HG02870 (cell line): ENCODE measurements around the gene NOC2L.

ENCODE experiments used
- ATAC-seq: cut with Tn5 transposase; IDR thresholded peaks from one replicate; pipeline ENCODE4 v1.9.1; 2021; ENCODE audit warnings: mild to moderate bottlenecking, moderate library complexity; ENCODE audit not compliant: unreplicated experiment

NOC2L gene

DNA sequence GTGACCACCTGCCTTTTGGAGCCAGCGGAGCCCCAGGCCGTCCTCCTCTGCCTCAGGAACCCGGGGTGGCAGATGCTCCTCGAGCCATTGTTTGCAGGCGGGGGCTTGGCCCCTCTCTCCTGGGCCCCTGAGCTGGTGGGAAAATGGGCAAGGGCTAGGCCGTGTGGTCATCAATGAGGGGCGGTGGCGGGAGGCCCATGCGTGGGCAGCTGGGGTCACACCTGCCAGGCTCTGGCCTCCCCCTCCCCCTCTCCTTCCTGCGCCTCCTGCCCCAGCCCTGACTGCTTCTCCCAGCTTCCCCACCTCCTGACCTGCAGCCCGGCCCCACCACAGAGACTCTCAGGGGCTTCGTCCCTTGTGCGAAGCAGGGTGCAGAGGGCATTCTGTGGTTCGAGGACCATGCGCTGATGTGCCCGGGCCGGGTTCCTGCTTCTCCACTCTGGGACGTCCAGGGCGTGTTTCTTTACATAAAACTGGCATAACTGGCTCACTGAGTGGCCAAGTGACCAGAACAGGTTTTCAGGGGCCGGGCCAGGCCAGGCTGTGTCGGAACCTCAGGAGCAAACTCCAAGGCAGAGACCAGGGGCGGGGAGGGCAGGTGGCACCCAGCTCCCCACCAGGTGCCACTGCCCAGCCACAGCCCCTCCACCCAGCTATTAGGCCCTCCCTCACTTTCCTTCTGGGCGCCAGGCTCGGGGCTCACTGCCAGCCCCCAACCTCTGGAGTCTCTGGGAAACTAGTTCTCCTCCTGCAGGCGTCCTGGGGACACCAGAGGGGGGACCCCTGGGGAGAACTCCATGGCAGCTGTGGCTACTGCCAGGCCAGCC, 26.1 kb downstream of the NOC2L start:
- ATAC-seq = no peak

DNA sequence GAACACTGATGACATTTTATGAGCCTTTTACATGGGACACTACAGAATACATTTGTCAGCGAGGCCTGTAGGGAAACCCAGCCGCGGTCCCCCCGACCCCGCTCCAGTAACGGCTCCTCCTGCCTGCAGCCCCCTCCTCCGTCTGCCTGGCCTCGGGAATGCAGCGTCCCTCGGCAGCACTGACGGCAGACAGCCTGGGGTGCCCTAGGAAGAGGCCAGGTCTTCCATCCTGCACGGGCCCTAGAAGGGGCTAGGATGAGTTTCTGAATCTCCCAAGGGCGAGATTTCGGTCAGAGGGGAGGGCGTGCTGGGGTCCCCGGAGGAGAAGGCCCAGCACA, 26.9 kb downstream of the NOC2L start:
- no peak for ATAC-seq

DNA sequence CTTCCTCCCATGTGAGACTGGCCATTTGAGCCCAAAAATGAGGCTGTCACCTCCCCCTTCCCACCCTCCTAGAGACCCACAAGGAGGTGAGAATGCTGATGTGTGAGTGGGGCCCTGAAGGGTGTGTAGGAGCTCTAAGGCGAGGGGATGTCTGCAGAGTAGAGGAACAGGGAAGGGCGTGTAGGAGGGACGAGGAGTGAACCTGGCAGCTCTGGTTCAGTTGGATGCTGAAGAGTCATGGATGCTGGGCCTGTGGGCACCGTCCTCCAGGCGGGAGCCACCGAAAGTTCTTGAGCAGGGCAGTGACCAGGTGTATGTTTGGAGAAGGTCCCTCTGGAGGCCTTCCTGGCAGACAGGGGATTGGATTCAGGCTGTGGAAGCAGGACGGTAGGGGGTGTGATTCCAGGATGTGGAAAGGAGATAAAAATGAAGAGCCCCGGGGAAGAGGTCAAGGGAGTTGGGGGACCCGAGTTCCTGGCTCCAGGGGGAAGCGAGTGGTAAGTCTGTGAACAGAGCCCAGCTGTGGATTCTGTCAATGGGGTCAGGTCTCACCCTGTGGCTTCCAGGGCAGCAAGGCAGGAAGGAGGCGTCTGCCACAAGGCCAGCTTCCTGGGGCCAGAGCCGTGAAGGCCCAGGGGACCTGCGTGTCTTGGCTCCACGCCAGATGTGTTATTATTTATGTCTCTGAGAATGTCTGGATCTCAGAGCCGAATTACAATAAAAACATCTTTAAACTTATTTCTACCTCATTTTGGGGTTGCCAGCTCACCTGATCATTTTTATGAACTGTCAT, 27.5 kb downstream of the NOC2L start:
- no peak for ATAC-seq

DNA sequence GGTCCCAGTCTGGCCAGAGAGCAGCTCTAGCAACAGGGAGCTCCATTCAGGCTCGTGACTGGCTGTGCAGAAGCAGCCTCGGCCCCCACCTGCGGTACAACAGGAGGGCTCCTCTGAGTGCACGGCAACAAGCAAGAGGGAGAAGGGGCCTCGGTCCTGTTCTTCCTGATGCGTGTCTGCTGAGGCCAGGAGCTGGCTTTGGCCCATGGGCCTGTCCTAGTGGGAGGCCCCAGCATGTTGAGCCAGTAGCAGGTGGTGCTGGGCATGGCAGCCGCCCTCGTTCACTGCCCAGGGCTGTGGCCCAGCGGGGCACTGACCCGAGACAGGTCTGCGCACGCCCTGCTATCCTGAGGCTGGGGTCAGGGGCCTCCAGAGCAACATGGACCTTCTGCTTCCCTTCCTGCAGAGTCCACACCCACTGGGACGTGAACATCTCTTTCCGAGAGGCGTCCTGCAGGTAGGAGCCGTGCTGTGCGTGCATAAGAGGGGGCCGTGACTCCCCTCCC, 28.4 kb downstream of the NOC2L start:
- no peak for ATAC-seq

DNA sequence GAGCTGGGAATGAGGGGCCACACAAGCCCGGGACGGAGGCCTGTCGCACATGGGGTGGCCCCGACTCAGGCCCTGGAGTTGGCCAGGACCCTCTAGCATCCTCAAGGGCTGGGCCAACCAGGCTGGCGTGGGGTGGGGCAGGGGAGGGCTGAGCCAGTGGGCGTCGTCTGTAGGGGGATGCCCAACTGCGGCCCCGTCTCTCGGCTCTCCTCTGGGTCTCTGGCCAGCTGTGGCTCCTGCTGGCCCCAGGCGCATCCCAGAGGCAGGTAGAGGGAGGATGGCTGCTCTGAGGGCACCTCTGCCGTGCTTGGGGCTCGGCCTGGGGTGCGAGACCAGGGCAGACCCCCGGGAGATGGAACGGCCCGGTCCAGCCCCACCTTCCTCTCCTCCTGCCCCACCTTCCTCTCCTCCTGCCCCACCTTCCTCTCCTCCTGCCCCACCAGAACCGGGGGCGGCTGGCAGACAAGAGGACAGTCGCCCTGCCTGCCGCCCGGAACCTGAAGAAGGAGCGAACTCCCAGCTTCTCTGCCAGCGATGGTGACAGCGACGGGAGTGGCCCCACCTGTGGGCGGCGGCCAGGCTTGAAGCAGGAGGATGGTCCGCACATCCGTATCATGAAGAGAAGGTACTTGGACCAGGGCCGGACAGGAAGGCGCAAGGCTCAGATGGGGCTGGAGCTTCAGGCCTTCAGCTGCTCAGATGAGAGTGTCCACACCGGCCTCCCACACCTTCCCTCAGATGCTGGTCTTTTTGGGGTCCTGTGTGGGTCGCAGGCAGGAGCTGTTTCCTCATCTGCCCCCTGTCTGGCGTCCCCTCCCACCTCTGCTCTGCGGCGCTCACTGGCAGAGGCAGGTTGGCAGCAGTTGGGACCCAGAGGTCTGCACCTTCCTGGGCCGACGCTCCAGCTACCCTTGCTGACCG, 29.1 kb downstream of the NOC2L start:
- ATAC-seq = no peak

DNA sequence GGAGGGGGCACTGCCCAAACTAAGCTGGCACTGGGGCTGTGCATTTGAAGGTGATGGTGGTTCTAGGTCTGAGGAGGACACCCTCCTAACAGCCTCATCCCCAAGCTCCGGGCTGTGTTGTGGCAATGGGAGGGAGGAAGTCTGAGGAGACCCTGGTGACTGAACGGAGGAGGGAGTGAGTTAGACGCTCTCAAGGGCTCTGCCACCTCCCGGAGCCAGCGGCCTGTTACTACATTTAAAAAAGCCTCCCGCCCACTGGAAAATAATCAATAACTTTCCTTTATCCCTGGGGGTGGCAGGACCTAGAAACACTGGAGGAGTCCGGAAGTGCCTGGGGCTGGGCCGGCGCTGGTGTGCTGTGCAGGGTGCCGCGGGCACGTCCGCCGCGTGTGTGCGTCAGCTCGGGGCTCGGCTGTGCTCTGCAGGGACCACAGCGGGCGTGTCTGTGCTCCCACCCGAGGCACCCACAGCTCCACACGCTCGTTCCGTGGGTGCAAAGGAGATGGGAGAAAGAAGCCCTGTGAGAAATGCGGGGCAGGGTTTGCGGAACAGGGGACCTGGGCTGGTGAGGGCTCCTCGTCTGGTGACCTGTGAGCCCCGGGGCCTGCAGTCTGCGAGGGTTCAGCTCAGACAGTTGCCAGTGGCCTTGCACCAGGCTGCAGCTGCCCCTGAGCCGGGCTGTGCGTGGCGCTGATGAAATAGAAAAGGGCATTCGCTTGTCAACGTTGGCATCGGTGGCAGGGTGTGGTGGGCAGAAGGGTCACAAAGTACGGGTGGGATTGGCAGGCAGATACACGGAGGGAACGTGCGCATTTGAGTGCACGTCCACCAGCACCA, 30.0 kb downstream of the NOC2L start:
- ATAC-seq = no peak

DNA sequence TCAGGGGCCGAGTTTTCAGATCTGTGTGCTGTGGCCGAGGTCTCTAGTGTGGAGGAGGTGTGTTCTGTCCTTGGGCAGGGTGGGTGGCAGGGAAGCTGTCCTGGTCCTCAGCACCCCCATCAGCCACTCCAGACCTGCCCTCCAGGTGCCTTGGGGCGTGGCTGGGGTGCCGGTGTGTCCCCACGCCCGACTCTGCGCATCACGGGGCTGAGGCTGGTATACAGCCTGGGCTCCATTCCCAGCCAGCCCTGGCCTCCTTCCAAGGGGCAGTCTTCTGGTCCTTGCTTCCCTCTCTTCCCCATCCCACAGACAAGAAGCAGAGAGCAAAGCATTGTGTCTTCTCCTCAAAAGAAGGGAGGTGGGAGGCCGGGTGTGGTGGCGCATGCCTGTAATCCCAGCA, 31.3 kb downstream of the NOC2L start:
- no peak for ATAC-seq

DNA sequence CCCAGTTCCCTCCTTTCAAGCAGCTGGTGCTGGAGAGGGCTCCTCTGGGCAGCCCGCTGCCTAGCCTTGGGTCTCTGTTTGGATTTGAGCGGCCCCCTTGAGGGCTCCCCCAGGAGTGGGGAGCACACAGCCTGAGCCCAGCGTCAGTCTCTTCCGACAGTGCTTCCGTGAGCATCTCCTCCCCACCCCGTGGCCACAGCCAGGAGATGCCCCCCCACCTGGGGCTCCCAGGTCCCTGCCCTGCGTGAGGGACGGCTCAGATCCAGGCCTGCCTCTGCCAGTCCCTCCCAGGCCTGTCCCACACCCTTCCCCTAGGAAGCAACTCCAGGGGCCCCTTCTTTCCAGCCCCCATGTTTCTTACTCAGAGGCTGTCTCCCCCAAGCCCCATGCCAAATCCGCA, 31.8 kb downstream of the NOC2L start:
- no peak for ATAC-seq

DNA sequence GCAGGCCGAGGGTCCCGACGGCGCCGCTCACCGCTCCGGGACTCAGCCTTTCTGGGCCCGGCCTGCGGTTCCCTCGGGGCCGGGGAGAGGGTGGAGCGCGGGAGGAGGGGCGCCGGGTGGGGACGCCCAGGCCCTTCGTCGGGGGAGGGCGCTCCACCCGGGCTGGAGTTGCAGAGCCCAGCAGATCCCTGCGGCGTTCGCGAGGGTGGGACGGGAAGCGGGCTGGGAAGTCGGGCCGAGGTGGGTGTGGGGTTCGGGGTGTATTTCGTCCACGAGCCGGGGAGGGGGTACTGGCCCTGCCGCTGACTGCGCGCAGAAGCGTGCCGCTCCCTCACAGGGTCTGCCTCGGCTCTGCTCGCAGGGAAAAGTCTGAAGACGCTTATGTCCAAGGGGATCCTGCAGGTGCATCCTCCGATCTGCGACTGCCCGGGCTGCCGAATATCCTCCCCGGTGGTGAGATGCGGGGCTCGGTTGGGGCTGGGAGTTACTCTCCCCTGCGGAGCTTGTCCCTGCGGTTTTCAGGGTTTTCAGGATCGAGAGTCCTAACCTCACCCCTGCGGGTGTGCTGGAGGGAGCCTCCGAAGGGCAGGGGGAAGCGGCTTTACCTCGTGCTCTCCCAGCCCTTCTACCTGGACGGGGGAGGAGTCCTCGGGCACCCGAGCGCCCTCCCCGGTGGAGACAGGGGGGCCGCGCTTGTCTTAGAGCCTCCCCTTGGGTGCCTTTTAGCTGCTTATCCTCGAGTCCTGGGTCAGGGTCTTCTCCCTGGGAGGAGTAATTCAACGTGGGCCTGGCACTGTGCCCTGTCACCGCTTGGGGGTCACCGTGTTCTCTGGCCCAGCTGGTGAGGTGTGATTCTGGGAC, 33.3 kb downstream of the NOC2L start:
- no peak for ATAC-seq

DNA sequence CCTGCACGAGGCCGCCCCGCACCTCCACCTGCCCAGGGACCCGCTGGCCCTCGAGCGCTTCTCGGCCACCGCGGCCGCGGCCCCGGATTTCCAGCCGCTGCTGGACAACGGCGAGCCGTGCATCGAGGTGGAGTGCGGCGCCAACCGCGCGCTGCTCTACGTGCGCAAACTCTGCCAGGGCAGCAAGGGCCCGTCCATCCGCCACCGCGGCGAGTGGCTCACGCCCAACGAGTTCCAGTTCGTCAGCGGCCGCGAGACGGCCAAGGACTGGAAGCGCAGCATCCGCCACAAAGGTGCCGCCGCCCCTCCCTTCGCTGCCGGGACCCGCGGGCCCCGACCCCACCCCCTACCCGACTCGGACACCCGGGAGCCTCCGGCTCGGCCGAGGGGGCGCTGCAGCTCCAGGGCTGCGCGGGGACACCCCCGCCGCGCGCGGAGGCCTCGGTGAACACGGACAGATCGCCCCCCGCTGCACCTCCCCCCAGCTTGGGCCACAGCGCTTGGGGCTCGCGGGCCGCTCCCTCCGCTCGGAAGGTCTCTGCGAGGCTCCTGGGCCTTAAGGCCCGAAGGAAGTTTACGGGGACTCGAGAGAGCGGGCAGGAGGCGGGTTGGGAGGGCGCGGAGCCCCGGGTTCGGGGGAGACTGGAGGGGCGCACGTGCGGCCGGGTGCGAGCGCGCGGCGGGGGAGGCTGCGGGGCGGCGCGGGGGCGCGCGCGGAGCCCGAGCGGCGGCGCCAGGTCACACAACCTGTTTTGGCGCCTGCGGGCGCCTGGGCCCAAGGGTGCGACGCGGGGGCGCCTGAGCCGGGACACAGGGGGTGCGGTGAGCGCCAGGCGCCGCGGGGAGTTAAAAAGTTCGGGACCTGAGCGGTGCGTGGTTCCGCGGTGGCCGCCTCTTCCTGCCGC, 34.1 kb downstream of the NOC2L start:
- ATAC-seq = no peak

DNA sequence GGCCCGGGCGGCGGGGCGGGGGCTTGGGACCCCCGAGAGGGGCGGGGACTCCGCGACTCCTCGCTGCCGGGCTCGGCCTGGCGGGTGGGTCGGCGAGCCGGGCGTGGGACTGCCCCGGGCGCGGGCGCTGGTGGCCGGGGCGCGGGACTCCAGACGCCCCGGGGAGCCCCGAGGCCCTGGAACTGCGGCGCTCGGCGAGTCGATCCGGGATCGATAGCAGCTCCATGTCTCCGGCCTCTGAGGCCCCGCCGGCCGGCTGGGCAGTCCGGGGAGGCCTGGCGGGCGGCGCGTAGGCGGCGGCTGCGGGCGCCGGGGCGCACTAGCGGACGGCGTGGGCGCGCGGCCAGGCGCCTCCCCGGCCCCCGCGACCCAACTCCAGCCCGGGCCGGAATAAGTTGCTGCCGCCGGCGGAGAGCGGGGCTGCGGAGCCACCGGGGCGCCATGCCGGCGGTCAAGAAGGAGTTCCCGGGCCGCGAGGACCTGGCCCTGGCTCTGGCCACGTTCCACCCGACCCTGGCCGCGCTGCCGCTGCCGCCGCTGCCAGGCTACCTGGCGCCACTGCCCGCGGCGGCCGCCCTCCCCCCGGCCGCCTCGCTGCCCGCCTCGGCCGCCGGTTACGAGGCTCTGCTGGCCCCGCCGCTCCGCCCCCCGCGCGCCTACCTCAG, 34.9 kb downstream of the NOC2L start:
- no peak for ATAC-seq

DNA sequence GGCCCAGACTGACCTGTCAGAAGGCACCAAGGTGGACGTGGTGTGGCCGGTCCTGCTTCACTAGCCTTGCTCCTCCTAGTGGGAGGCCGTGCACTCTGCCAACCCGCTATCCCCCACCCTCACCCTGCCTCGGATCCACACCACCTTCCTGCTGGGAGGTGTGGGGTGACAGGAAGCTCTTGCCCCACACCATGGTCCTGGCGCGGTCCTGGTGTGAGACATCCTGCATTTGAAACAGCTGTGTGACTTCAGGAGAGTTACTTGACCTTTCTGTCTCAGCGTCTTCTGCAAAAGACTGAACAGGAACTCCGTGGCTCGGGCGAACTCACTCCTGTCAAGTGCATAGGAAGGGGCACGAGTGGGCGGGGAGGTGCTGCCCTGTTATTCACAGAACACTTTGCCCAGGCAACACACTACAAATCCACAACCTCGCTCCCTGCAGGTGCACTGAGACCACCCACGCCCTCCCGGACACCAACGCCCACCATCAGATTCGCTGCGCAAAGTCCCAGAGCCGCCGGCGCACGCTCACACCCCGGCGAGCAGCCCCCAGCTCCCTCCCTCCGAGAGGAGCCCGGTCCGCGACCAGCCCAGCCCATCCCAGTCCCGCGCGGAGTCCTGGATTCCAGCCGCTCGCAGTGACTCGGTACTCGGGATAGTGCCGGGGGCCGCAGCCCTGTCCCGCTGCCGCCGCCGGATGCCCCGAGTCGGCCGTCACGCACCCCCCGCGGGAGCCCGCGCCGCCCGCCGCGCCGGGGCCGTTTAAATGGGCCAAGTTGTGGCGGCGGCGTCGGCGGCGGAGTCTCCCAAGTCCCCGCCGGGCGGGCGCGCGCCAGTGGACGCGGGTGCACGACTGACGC, 35.7 kb downstream of the NOC2L start, which contains the start of gene SAMD11:
Gene SAMD11, plus strand, starts transcription at position 793 of the 860 bp plus-strand sequence. CDS start 509 bp downstream, outside the sequence.
- no peak for ATAC-seq

DNA sequence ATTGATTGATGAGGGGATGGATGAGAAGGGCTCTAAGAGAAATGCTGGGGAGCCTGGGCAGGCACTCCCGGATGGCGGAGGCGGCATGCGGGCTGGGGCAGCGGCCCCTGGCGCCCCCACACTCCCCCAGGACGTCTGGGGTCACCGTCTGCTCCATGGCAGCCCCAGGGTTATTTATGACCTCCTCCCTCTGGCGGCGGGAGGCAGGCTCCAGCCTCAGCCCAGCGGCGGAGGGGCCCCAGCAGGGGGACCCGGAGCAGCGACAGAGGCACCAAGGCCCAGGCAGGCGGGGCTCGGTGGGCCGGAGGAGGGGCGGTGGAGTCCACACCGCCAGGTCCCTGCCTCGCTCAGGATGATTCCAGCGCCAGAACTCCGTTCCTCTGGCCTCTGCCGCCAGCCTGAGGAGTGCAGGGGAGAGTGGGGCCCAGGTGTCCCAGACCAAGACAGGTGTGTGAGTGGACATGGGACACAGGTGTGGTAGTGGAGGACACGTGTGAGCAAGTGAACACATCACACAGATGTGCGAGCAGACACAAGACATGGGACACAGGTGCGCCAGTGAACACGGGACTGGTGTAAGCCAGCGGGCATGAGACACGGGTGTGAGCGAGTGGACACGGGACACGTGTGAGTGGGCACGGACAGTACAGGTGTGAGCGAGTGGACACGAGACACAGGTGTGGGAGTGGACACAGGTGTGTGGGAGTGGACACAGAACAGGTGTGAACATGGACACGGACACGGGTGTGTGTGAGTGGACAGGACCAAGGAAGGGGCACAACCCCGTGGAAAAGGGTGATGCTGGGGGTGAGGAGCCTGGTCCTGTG, 37.8 kb downstream of the NOC2L start:
- ATAC-seq = no peak

DNA sequence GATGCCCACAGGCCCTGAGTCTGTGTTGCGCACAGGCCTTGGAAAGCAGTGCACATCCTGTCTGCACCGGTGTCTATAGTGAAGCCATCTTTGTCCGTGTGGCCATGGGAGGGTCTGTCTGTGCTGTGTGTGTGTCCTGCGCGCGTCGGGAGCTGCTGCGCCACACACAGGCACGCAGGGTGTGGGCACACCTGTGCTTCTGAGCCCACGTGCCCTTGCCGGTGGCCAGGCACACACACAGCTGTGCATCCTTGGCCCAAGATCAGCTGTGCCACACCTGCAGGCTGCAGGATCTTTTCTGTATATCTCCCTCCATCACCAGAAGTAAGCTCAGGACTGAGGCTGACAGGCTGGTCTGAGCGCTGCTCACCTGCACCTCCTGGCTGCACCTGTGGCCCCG, 38.5 kb downstream of the NOC2L start:
- ATAC-seq = no peak

DNA sequence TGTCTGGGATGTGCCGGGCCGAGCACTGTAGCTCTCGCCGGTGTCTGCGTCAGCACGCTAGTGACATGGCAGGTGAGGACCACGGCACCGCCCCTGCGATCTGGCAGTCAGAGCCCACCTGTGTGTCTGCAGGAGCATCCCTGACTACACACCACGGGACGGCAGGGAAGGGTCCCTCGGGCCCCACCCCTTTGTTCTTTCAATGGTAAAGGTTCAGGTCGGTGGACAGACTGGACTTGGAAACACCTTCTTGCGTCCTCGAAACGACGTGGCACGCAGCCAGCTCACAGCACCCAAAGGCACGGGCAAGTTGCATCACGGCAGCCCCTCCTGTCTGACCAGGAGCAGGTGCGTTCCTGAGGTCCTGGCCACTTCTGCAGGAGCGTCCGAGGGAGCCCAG, 39.0 kb downstream of the NOC2L start:
- ATAC-seq = no peak
